Activated naive CD4-positive, alpha-beta T cell treated with anti-CD3 and anti-CD28 coated beads, Interleukin-2, amount 50 U/mL, for 24 hours (primary cell): ENCODE measurements around the gene ABCC1.
"Not testable (repeated sequence)": the region's sequence is repeated elsewhere in the genome, so short reads cannot be mapped to it uniquely, and the experiment has no call there.

ENCODE experiments used
- H3K27ac Mint-ChIP-seq: one replicate; pipeline ENCODE4 v1.8.0; 2021; ENCODE audit warnings: mild to moderate bottlenecking, mixed read lengths
- H3K27me3 Mint-ChIP-seq: one replicate; pipeline ENCODE4 v1.8.0; 2021; ENCODE audit warnings: mixed read lengths
- H3K36me3 Mint-ChIP-seq: one replicate; pipeline ENCODE4 v1.8.0; 2021; ENCODE audit warnings: mixed read lengths
- H3K4me1 Mint-ChIP-seq: one replicate; pipeline ENCODE4 v1.8.0; 2021; ENCODE audit warnings: mixed read lengths
- H3K4me3 Mint-ChIP-seq: one replicate; pipeline ENCODE4 v1.8.0; 2021; ENCODE audit warnings: mild to moderate bottlenecking, mixed read lengths
- H3K9me3 Mint-ChIP-seq: one replicate; pipeline ENCODE4 v1.8.0; 2021; ENCODE audit warnings: mixed read lengths

The ABCC1 gene

DNA sequence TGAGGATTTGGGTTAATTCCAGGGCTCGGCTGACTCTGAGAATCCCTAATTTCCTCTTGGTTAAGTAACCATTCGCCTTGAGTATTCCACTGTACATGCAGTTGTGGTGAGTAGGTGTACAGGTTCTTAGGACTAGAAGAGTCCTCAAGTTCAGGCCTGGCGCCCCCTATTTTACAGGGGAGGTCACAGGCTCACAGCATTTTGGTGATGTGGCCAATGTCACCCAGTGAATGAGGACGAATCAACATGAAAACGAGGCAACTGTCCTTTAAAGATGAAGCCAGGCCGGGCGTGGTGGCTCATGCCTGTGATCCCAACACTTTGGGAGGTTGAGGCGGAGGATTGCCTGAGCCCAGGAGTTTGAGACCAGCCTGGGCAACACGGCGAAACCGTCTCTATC lies 218.5 kb downstream of the ABCC1 start:
- Mint-ChIP-seq H3K9me3 (no peaks in the 10 kb centered on the region), H3K27ac (no peak overlapping the region)

DNA sequence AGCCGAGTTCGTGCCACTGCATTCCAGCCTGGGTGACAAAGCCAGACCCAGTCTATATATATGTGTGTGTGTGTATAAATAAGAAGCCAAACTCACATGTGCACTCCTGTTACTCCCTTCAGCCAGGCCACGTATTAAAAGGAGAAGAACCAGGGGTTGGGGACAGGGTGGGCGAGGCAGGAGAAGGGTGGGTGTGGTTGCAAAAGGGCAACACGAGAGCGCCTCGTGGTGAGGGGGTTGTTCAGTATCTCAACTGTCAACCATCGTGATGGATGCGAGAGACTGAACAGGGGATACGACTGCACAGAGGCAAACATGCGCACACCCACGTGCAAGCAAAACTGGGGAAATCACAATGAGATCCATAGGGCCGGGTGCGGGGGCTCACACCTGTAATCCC lies 219.0 kb downstream of the ABCC1 start:
- Mint-ChIP-seq H3K4me3 (no peak overlapping the region), H3K36me3 (no peaks in the 10 kb centered on the region)

More for the DNA sequence above, 218.5 kb downstream of the ABCC1 start:
- Mint-ChIP-seq H3K4me3 (no peak overlapping the region), H3K36me3 (no peaks in the 10 kb centered on the region), H3K27me3 (no peaks in the 10 kb centered on the region), H3K4me1 (no peaks in the 10 kb centered on the region)

DNA sequence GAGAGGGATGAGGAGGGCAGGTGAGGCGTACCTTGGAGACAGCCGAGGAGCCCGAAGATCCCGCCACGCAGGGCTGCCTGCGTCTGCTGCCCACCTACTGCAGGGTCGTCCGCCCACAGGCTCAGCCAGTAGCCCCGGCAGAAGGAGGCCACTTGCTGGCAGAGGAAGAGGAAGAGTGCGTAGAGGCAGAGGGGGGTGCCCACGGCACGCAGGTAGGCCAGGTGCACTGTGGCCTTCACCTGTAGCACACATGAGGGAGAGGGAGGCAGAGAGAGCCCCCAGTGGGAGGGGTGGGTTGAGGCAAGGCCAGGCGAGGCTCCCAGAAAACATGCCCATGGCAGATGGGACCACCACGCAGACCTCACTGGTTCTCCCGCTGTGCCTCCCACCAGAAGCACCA lies 220.2 kb downstream of the ABCC1 start:
- Mint-ChIP-seq H3K9me3 (no peaks in the 10 kb centered on the region), H3K4me1 (no peaks in the 10 kb centered on the region), H3K4me3 (no peak overlapping the region), H3K27ac (no peak overlapping the region), H3K27me3 (no peaks in the 10 kb centered on the region), H3K36me3 (no peaks in the 10 kb centered on the region)

More for the DNA sequence above, 219.0 kb downstream of the ABCC1 start:
- Mint-ChIP-seq H3K27me3 (no peaks in the 10 kb centered on the region), H3K9me3 (no peaks in the 10 kb centered on the region), H3K27ac (no peak overlapping the region), H3K4me1 (no peaks in the 10 kb centered on the region)

DNA sequence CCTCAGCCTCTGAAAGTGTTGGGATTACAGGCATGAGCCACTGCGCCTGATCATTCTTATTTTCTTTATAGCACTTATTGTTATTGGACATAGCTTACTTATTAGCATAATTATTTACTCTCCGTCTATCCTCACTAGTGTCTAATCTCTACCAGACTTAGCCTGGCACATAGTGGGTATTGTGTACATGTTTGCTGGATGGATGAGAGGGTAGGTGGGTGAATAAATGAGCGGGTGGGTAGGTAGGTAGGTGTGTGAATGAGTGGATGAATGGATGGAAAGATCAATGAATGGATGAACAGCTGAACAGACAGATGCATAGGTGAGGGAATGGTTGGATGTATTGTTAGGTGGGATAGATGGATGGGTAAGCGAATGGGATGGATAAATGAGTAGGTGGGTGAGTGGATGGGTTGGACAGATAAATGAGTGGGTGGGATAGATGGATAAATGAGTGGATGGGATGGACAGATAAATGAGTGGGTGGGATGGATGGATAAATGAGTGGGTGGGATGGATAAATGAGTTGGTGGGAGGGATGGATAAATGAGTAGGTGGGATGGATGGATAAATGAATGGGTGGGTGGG lies 222.0 kb downstream of the ABCC1 start:
- H3K36me3 Mint-ChIP-seq: no peaks in the 10 kb centered on the region
- no peaks in the 10 kb centered on the region for H3K4me1 Mint-ChIP-seq
- no peaks in the 10 kb centered on the region for H3K9me3 Mint-ChIP-seq
- no peaks in the 10 kb centered on the region for H3K27me3 Mint-ChIP-seq
- H3K27ac Mint-ChIP-seq: peak overlapping the region; percentile 19
- no peak overlapping the region for H3K4me3 Mint-ChIP-seq

DNA sequence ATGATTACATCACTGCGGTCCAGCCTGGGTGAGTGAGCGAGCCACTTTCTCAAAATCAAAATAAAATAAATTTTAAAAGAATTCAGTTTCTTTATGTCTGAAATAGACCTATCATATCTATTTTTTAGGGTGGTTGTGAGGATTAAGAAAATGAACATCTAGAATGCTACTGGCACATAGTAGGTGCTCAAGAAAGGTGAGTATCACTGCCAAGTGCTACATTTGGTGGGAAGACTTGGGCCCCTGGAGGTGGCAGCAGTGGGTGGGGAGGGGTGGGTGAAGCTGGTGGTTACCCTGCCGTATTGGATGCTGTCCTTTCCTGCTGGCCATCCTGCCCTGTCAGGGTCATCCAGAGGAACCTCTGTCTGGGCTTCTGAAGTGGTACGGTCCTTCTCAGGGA lies 223.6 kb downstream of the ABCC1 start:
- H3K27me3 Mint-ChIP-seq: no peaks in the 10 kb centered on the region
- no peak overlapping the region for H3K4me3 Mint-ChIP-seq
- no peak overlapping the region for H3K27ac Mint-ChIP-seq
- no peaks in the 10 kb centered on the region for H3K4me1 Mint-ChIP-seq
- H3K9me3 Mint-ChIP-seq: no peaks in the 10 kb centered on the region
- no peaks in the 10 kb centered on the region for H3K36me3 Mint-ChIP-seq

DNA sequence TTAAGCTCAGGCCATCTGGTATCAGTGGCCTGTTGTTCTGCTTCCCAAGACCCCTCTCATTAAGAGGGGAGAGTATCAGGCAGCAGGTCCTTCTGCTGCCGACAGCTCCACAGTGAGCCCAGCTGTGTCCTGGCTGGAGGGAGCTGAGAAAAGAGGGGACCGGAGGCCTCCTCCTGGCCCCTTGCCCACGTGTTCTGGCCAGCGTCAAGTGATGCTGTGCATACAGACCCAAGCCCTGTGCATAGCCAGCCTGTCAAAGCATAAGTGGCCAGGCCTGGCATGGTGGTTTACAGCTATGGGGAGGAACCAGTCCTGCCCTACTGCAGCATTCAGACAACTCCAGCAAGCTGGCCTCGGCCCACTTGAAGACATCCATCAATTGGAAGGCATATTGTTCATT lies 225.9 kb downstream of the ABCC1 start:
- H3K27ac Mint-ChIP-seq: no peak overlapping the region
- H3K9me3 Mint-ChIP-seq: no peaks in the 10 kb centered on the region
- H3K4me3 Mint-ChIP-seq: no peak overlapping the region
- H3K36me3 Mint-ChIP-seq: no peaks in the 10 kb centered on the region
- H3K4me1 Mint-ChIP-seq: no peaks in the 10 kb centered on the region
- H3K27me3 Mint-ChIP-seq: no peaks in the 10 kb centered on the region

DNA sequence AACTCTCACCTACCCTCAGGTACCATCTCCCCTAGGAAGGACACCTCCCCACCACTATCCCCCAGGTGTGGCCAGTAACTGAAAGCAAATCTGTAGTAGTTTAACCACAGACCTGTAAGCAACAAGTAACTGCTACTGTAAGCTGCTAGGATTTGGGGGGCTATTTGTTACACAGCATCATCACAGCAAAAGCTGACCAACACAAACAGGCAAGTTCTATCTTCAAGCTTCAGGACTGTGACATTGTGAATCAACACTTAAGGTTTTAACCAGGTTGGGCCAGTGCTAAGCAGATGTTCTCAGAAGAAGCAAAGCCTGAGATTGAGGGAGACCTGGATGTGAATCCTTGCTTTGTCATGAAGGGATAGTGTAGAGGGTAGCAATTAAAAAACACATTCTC lies 226.9 kb downstream of the ABCC1 start:
- H3K4me3 Mint-ChIP-seq: no peak overlapping the region
- H3K27ac Mint-ChIP-seq: no peak overlapping the region
- no peaks in the 10 kb centered on the region for H3K27me3 Mint-ChIP-seq
- no peaks in the 10 kb centered on the region for H3K9me3 Mint-ChIP-seq
- no peaks in the 10 kb centered on the region for H3K36me3 Mint-ChIP-seq
- H3K4me1 Mint-ChIP-seq: no peaks in the 10 kb centered on the region

DNA sequence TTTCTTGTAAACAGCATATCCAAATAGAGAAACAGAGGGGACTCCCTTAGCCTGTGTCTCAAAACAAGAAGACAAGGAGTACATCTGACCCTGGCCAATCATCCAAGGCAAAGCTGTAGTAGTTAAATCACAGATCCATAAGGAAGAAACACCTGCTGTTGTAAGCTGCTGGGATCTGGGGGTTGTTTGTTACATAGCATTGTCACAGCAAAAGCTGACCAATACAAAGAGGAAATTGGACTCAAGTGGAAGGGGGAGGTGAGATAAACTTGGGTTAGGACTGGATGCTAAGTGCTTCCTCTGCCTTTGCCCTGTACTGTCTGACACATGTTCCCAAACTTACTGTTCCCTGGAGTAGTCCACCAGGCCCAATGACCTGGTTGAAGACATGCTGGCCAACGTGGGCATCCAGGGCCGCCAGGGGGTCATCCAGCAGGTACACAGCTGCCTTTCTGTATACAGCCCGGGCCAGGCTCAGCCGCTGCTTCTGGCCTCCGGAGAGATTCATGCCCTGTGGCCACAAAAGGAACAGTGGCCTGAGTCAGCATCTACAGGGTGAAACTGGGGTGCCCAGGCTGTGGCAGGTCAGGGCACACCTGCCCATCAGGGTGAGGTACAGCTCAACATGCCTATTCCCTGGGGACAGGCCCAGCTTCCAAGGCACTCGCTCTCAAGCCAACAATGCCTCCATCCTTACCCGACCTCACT lies 229.2 kb downstream of the ABCC1 start:
- H3K27ac Mint-ChIP-seq: no peak overlapping the region
- H3K36me3 Mint-ChIP-seq: no peaks in the 10 kb centered on the region
- no peaks in the 10 kb centered on the region for H3K27me3 Mint-ChIP-seq
- H3K9me3 Mint-ChIP-seq: no peaks in the 10 kb centered on the region
- H3K4me1 Mint-ChIP-seq: no peaks in the 10 kb centered on the region
- no peak overlapping the region for H3K4me3 Mint-ChIP-seq

DNA sequence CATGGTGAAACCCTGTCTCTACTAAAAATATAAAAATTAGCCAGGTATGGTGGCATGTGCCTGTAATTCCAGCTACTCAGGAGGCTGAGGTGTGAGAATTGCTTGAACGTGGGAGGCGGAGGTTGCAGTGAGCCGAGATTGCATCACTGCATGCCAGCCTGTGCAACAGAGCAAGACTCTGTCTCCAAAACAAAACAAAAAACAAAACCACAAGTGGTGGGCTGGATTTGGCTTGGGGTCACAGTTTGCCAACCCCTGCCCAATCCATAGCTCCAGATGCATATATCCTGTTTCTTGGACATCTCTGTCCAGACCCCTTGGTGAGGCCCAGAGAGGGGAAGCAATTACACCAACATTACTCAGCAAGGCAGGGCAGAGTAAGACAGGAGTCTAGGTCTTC lies 232.3 kb downstream of the ABCC1 start:
- H3K4me1 Mint-ChIP-seq, H3K27me3 Mint-ChIP-seq, H3K27ac Mint-ChIP-seq, H3K36me3 Mint-ChIP-seq, H3K4me3 Mint-ChIP-seq, H3K9me3 Mint-ChIP-seq: not testable (repeated sequence)

DNA sequence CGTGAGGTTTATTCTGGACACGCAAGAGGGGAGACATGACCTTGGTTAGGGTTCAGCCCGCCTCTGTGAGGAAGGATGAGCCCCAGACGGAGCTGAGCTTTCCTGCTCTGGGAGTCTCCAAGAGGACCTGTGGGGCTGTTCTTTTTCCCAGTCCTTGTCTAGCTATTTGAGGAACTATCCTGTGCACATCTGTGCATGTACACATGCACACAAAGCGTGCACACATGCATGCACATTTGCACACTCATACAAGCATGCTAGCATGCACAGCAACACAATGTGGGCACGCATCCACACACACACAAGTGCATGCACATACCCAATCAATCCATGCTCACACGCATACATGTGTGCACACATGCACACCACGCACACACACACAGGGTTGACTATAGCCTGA lies 233.5 kb downstream of the ABCC1 start:
- Mint-ChIP-seq H3K36me3 (no peaks in the 10 kb centered on the region), H3K4me1 (no peaks in the 10 kb centered on the region), H3K27me3 (no peaks in the 10 kb centered on the region), H3K4me3 (no peak overlapping the region), H3K27ac (no peak overlapping the region), H3K9me3 (no peaks in the 10 kb centered on the region)

DNA sequence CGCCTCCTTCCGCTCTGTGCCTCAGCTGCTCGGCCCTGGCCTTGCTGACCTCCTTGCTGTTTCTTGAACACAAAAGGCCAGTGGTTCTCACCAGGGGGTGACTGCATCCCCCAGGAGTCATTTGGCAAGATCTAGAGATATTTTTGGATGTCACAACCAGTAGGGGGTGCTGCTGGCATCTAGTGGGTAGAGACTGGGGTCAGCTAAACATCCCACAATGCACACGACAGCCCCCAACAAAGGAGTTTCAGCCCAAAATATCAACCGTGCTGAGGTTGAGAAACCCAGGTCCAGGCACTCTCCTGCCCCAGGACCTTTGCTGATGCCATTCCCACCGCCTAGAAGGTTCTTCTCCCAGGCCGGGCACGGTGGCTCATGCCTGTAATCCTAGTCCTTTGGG lies 234.1 kb downstream of the ABCC1 start:
- H3K27me3 Mint-ChIP-seq: no peaks in the 10 kb centered on the region

DNA sequence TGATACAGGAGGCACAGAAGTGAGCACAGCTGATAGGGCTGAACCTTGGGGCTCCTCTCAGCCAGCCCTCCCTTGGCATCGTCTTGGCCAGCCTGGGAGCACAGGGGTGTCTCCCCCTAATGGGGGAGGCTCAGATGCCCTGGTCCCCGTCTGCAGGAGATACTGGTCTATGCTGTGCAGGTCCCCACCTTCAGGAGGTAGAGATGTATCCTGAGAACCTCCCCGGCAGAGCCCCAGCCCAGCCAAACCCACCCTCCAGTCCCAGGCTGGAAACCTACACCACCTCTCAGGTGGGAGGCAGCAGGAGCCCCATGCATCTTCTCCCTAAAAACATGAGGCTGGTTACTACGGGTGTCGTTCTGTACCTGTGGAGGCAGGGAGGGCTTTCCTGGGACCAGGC lies 235.2 kb downstream of the ABCC1 start:
- Mint-ChIP-seq H3K27me3 (no peaks in the 10 kb centered on the region), H3K27ac (no peak overlapping the region), H3K4me3 (no peak overlapping the region), H3K9me3 (no peaks in the 10 kb centered on the region), H3K36me3 (no peaks in the 10 kb centered on the region), H3K4me1 (no peaks in the 10 kb centered on the region)

More for the DNA sequence above, 234.1 kb downstream of the ABCC1 start:
- no peaks in the 10 kb centered on the region for H3K9me3 Mint-ChIP-seq
- H3K36me3 Mint-ChIP-seq: no peaks in the 10 kb centered on the region
- H3K27ac Mint-ChIP-seq: no peak overlapping the region
- H3K4me1 Mint-ChIP-seq: no peaks in the 10 kb centered on the region
- no peak overlapping the region for H3K4me3 Mint-ChIP-seq

DNA sequence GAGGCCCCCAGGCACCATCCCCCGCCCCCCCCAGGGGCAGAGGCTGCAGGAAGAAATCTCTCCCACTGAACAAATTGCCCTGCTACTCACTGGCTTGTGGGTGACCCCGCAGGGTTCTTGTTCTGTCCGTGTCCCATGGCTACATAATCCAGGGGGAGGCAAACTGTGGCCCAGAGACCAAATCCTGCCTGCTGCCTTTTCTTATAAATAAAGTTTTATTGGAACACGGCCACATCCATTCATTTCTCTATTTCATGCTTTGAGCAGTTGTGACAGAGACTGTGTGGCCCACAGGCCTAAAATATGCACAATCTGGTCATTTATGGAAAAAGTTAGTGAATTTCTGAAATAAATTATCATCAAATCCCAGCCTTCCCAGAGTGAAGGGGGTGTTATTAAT lies 235.7 kb downstream of the ABCC1 start:
- no peak overlapping the region for H3K27ac Mint-ChIP-seq
- H3K4me1 Mint-ChIP-seq: no peaks in the 10 kb centered on the region
- H3K9me3 Mint-ChIP-seq: no peaks in the 10 kb centered on the region
- no peaks in the 10 kb centered on the region for H3K27me3 Mint-ChIP-seq
- no peaks in the 10 kb centered on the region for H3K36me3 Mint-ChIP-seq
- H3K4me3 Mint-ChIP-seq: no peak overlapping the region

DNA sequence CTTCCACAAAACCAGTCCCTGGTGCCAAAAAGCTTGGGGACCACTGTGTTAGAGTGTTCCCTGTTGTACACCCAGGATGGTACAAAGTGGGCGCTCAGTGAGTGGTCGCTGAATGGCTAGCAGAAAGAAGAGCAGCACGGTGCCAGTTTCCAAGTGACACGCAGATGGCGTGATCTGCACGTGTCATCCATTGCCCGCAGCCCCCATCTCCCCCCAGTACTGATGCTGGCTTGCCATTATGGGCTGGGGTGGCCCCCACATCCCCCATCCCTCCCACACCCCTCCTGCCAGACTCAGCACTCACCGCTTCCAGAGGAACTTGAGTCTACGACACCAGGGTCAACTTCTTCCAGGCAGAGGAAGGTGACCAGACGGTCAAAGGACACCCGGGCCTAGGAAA lies 237.4 kb downstream of the ABCC1 start:
- Mint-ChIP-seq H3K4me3 (no peak overlapping the region), H3K36me3 (no peaks in the 10 kb centered on the region), H3K27ac (no peak overlapping the region), H3K4me1 (no peaks in the 10 kb centered on the region), H3K27me3 (no peaks in the 10 kb centered on the region), H3K9me3 (no peaks in the 10 kb centered on the region)

DNA sequence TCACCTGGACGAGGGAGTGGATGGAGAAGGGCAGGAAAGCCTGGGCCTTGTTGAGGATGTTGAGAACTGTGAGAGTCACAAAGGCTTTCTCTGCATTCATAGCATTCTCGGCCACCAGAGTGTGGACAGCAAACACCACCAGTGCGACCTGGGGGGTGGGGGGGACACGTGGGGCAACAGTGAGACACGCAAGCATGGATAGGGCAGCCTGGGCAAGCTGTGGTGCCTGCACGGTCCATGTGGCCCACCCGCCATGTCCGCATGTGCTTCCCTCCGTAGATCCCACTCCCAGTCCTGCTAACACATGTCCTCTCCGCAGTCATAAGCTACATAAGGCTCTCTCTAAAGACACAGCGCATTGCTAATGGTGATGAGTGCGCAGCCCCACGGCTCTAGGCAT lies 239.4 kb downstream of the ABCC1 start:
- H3K36me3 Mint-ChIP-seq: no peaks in the 10 kb centered on the region
- no peak overlapping the region for H3K4me3 Mint-ChIP-seq
- no peaks in the 10 kb centered on the region for H3K4me1 Mint-ChIP-seq
- no peak overlapping the region for H3K27ac Mint-ChIP-seq
- H3K27me3 Mint-ChIP-seq: peaks cover 1% of the 10 kb centered on the region
- no peaks in the 10 kb centered on the region for H3K9me3 Mint-ChIP-seq

DNA sequence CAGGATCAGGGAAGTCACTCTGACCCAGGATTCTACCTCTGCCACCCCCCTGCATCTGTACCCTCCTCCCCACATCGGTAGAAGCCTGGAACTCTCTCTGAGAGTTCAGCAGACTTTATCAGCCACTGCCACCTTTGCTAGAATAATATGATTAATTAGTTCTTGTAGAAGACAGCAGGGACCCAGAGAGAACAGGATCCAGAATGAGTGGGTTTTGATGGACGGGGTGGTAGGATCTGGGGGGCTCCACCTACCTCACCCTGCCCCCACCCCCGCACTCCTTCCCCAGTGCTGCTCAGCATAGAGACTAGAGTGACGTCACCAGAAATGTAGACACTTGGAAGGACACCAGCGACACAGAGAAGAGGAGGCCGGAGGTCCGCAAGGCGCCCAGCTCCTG lies 240.4 kb downstream of the ABCC1 start:
- Mint-ChIP-seq H3K27me3 (peaks cover 1% of the 10 kb centered on the region), H3K4me3 (no peak overlapping the region), H3K4me1 (no peaks in the 10 kb centered on the region), H3K27ac (no peak overlapping the region), H3K36me3 (no peaks in the 10 kb centered on the region), H3K9me3 (no peaks in the 10 kb centered on the region)

DNA sequence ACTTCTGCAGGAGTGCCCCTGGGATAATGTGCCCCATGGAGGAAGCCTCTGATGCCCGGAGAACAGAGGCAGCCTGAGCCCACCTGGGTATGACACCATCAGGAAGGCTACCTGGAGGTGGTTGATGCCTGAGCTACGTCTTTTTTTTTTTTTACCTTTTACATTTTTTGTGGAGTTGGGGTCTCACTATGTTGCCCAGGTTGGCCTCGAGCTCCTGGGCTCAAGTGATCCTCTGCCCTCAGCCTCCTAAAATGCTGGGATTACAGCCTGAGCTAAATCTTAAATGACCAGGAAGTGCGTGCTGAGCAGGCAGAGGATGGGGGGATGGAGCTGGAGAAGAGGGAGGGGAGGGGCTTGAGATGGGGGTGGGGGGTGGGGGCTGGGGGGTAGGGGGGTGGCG lies 241.1 kb downstream of the ABCC1 start:
- Mint-ChIP-seq H3K27ac (no peak overlapping the region), H3K9me3 (no peaks in the 10 kb centered on the region), H3K4me3 (no peak overlapping the region), H3K4me1 (no peaks in the 10 kb centered on the region), H3K27me3 (peaks cover 1% of the 10 kb centered on the region), H3K36me3 (no peaks in the 10 kb centered on the region)
